T-cell (primary cell): ENCODE measurements around the gene GRIN2A. TPM values are rescaled to one million over a fixed set of nuclear protein-coding genes. Genes with fewer than 3 reads are reported as not detected.

Experiments
- ATAC-seq, 4 experiments: fragments of 200-7000 bp in 3 of 4; fragments of 150-1000 bp in 1 of 4; cut with Tn5 transposase; replicated peaks in 1 of 4; 1 replicate in 3 of 4; 2 replicates in 1 of 4; pipeline ENCODE4 v1.10.0; 2021; ENCODE audit warnings: moderate library complexity in 3 of 4, mild to moderate bottlenecking in 2 of 4, moderate number of reproducible peaks in 1 of 4
- CTCF ChIA-PET, 2 donors: fragments of 300-600 bp; sonication (Branson Sonifier 250); formaldehyde crosslinking; loops; one replicate each; lab custom pipeline; 2022; ENCODE audit warnings: antibody characterized with exemption in 2 of 2; lab: Charles Lee
- POLR2A ChIA-PET, 2 donors: fragments of 300-600 bp; sonication (Branson Sonifier 250); formaldehyde crosslinking; loops; one replicate each; lab custom pipeline; 2022; ENCODE audit warnings: antibody characterized with exemption in 2 of 2; lab: Charles Lee
- DNase-seq, 35 experiments: peaks; one replicate each; pipeline versions ENCODE4 v3.0.0 to v3.0.0-alpha.2; 2013 to 2023
- H3K27ac ChIP-seq: one replicate; pipeline ENCODE4 v1.5.1; 2013; ENCODE audit warnings: low read length
- H3K27me3 ChIP-seq, 2 experiments: replicated peaks in 1 of 2; 1 replicate in 1 of 2; 2 replicates in 1 of 2; pipeline versions ENCODE4 v1.6.1 to v1.7.0; 2013; ENCODE audit warnings: low read length in 1 of 2, mixed read lengths in 1 of 2; ENCODE audit not compliant: control insufficient read depth in 2 of 2, insufficient read depth in 2 of 2; ENCODE audit errors: extremely low read depth in 1 of 2
- H3K36me3 ChIP-seq, 2 donors: 1 replicate in 1 of 2; 2 replicates in 1 of 2; pipeline versions ENCODE4 v1.6.1 to v1.7.0; 2013; ENCODE audit warnings: low read length in 1 of 2; ENCODE audit not compliant: control insufficient read depth in 2 of 2, insufficient read depth in 1 of 2; ENCODE audit errors: extremely low read depth in 1 of 2
- H3K4me1 ChIP-seq, 2 experiments: 1 replicate in 1 of 2; 2 replicates in 1 of 2; pipeline versions ENCODE4 v1.6.1 to v1.7.0; 2013; ENCODE audit warnings: low read length in 2 of 2, mixed read lengths in 1 of 2; ENCODE audit not compliant: insufficient read depth in 2 of 2, control insufficient read depth in 1 of 2; ENCODE audit errors: extremely low read depth in 1 of 2
- H3K4me3 ChIP-seq, 2 donors: 1 replicate in 1 of 2; 2 replicates in 1 of 2; pipeline versions ENCODE4 v1.5.1 to v1.7.0; 2013; ENCODE audit warnings: mild to moderate bottlenecking in 2 of 2, low read length in 1 of 2, moderate library complexity in 1 of 2; ENCODE audit not compliant: control insufficient read depth in 1 of 2; ENCODE audit errors: extremely low read depth in 1 of 2
- H3K9me3 ChIP-seq: 2 replicates; pipeline ENCODE4 v1.7.0; 2013
- H3K27ac Mint-ChIP-seq, 2 donors: one replicate each; pipeline ENCODE4 v1.8.0; 2020 to 2021; ENCODE audit warnings: mild to moderate bottlenecking in 2 of 2, mixed read lengths in 2 of 2
- H3K27me3 Mint-ChIP-seq, 2 donors: one replicate each; pipeline ENCODE4 v1.8.0; 2021 to 2022; ENCODE audit warnings: mixed read lengths in 2 of 2
- H3K36me3 Mint-ChIP-seq: one replicate; pipeline ENCODE4 v1.8.0; 2021; ENCODE audit warnings: mixed read lengths
- H3K4me1 Mint-ChIP-seq, 3 donors: one replicate each; pipeline ENCODE4 v1.8.0; 2020 to 2022; ENCODE audit warnings: mixed read lengths in 3 of 3, mild to moderate bottlenecking in 1 of 3
- H3K4me3 Mint-ChIP-seq, 3 donors: one replicate each; pipeline ENCODE4 v1.8.0; 2020 to 2022; ENCODE audit warnings: mild to moderate bottlenecking in 3 of 3, mixed read lengths in 3 of 3, moderate library complexity in 3 of 3
- H3K9me3 Mint-ChIP-seq, 3 donors: one replicate each; pipeline ENCODE4 v1.8.0; 2020 to 2022; ENCODE audit warnings: mixed read lengths in 3 of 3
- WGBS: methylation state at CpG from one replicate; pipeline ENCODE4 v1.1.5; 2013; ENCODE audit warnings: missing lambda C conversion rate; ENCODE audit not compliant: insufficient coverage; 5-methylcytosine and 5-hydroxymethylcytosine counted together
- total RNA-seq, 35 experiments: library from RNA in 6 of 35; stranded (reverse) in 6 of 35; fragments of 120-200 nt in 1 of 35; gene quantifications; one replicate each; pipeline versions ENCODE4 v1.2.1 to v1.2.4 and lab custom pipeline; 2013 to 2026

Gene GRIN2A
- total RNA-seq, 5 donors from 2014 or later (not counting 1 experiment from before 2014, with no cell fraction given), result 0.03 TPM; not detected in 4

DNA sequence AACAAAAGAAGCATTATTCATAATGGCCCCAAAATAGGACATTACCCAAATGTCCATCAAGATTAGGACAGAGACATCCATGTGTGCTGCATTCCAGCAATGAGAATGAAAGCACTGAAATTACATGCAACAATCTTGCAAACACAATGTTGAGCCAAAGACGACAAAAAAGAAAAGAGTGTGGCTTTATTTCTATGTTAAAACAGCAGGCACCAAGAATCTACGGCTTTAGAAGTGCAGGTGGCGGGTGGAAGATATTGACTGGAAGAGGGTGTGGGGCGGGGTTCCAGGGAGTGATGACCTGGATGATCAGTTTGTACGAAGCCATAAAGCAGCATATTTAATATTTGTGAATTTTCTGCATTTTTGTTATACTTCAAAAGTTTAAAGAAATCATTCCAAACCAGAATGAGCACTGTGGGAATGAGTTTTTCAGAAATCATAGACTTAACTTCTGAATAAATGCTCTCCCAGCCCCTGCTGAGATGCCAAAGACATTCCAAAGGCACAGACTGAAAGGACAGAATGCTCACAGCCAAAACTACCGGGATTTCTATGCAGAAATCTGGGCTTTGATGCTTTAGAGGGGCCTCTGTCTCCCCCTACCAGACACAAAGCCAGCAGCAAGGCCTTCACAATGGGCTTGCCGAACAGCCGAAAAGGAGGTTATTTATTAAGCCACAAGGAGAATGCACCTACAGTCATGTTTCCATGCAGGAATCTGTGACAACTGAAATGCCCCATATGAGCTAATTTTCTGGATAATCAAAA lies 361.6 kb downstream of the GRIN2A start:
- Histone ChIP-seq H3K27ac (no peak overlapping the region), H3K4me1 (no peaks in the 10 kb centered on the region), H3K36me3 (no peaks in the 10 kb centered on the region), H3K4me3 (no peak overlapping the region), H3K9me3 (no peaks in the 10 kb centered on the region), H3K27me3 (no peaks in the 10 kb centered on the region)
- Mint-ChIP-seq H3K4me3 (no peak overlapping the region), H3K27ac (no peak overlapping the region), H3K36me3 (no peaks in the 10 kb centered on the region), H3K9me3 (peaks cover 0 to 7% (median 4%) of the 10 kb centered on the region in 3 donors), H3K27me3 (peaks cover 0 to 4% of the 10 kb centered on the region in 2 donors), H3K4me1 (no peaks in the 10 kb centered on the region)
- DNase-seq, result no peak
- 41% methylated on average over 5 of the region's 8 CpGs for WGBS
- no peak for ATAC-seq
- ChIA-PET CTCF (no interaction called here), POLR2A (no interaction called here)

DNA sequence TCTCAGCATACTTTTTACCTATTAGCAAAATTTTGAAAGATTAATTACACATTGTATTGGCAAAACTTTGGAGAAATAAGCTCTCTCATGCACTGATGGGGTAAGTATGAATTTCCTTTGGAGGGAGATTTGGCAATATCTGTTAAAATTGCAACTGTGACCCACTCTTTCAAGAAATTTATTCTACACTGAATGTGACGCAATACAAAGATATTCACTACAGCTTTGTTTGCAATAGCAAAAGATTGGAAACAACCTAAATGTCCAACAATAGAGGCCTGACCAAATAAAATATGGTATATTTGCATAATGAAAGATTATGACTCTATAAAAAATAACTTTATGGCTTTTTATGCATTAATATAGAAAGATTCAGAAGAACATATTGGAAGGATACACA lies 363.5 kb downstream of the GRIN2A start:
- Histone ChIP-seq H3K27me3 (no peaks in the 10 kb centered on the region), H3K4me3 (no peak overlapping the region), H3K4me1 (no peaks in the 10 kb centered on the region), H3K36me3 (no peaks in the 10 kb centered on the region), H3K9me3 (no peaks in the 10 kb centered on the region), H3K27ac (no peak overlapping the region)
- DNase-seq, result no peak
- H3K27me3 Mint-ChIP-seq, result peaks cover 0 to 3% of the 10 kb centered on the region in 2 donors
- no peak overlapping the region for H3K4me3 Mint-ChIP-seq
- peaks cover 4 to 7% (median 6%) of the 10 kb centered on the region in 3 donors for H3K9me3 Mint-ChIP-seq
- ATAC-seq, result no peak
- WGBS, result no CpG with 5 or more reads among the region's 1 CpG
- H3K27ac Mint-ChIP-seq, result no peak overlapping the region
- ChIA-PET CTCF (no interaction called here), POLR2A (no interaction called here)
- H3K4me1 Mint-ChIP-seq, result no peaks in the 10 kb centered on the region
- no peaks in the 10 kb centered on the region for H3K36me3 Mint-ChIP-seq

DNA sequence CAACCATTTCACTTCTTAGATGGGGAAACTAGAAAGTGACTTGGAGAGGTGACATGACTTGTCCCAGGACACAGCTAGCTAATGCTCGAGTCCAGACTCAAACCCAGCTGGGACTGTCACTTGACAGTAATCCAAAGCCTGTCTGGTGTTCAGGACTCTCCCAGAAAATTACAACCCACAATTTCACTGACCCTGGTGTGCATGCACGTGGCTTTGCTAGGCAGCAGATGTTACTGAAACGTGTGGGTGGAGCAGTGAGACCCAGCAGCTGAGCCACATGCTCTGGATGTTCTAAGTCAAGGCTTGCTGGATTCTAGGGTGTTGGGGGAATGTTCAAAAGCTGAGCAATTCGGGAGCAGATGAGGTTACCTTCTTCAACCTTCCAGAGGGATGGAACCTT lies 364.6 kb downstream of the GRIN2A start:
- WGBS, result 57% methylated on average over 1 of the region's 4 CpGs
- Mint-ChIP-seq H3K36me3 (no peaks in the 10 kb centered on the region), H3K27me3 (no peaks in the 10 kb centered on the region), H3K9me3 (peaks cover under 1 to 7% (median 6%) of the 10 kb centered on the region in 3 donors), H3K27ac (no peak overlapping the region), H3K4me1 (no peaks in the 10 kb centered on the region), H3K4me3 (no peak overlapping the region)
- H3K36me3 ChIP-seq, result no peaks in the 10 kb centered on the region
- ChIA-PET POLR2A (no interaction called here), CTCF (no interaction called here)
- no peak overlapping the region for H3K27ac ChIP-seq
- ATAC-seq, result no peak
- H3K9me3 ChIP-seq, result no peaks in the 10 kb centered on the region
- DNase-seq, result no peak
- no peak overlapping the region for H3K4me3 ChIP-seq
- H3K27me3 ChIP-seq, result no peaks in the 10 kb centered on the region
- no peaks in the 10 kb centered on the region for H3K4me1 ChIP-seq

DNA sequence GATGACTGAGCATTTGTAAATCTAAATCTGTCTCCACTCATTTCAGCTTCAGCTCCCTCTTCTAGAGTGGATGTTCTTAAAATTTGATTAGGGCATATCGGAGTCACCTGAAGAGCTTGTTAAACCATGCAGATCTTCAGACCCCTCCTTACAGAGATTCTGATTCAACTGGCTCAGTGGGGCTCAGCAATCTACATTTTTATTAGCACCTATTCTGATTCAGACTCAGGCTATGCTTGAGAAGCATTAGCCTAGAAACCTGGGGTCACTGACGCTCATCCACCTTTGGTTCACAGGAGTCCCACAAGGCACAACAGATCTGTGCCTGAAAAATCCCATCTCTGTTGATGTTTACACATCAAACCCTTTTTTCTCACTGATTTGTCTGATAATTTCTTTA lies 365.6 kb downstream of the GRIN2A start:
- no peak for DNase-seq
- Histone ChIP-seq H3K27ac (no peak overlapping the region), H3K27me3 (no peaks in the 10 kb centered on the region), H3K9me3 (no peaks in the 10 kb centered on the region), H3K36me3 (no peaks in the 10 kb centered on the region), H3K4me1 (no peaks in the 10 kb centered on the region), H3K4me3 (no peak overlapping the region)
- ChIA-PET CTCF (no interaction called here), POLR2A (no interaction called here)
- no peaks in the 10 kb centered on the region for H3K4me1 Mint-ChIP-seq
- H3K27me3 Mint-ChIP-seq, result no peaks in the 10 kb centered on the region
- ATAC-seq, result no peak
- peaks cover 0 to 7% (median 6%) of the 10 kb centered on the region in 3 donors for H3K9me3 Mint-ChIP-seq
- 54% methylated on average over 1 of the region's 2 CpGs for WGBS
- H3K27ac Mint-ChIP-seq, result no peak overlapping the region
- H3K36me3 Mint-ChIP-seq, result no peaks in the 10 kb centered on the region
- no peak overlapping the region for H3K4me3 Mint-ChIP-seq

DNA sequence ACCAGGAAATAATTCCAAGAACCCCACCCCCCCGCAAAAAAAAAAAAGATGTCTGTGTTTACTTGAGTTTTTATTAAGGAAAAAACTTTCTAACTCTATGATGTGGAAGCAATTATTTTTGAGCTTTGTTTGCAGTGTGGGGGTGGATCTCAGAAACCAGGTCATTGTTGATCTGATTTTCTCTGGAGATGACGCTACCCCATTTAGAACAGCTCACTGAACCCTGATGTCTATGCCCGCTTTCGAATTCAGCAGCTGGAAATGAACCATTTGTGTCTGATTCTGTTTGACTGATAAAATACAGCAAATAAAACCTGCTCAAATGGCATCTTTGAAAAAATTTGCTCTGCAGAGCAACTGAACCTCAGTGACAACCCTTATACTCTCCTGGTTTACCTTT lies 368.6 kb downstream of the GRIN2A start:
- POLR2A ChIA-PET, result no interaction called here
- Histone ChIP-seq H3K4me3 (no peak overlapping the region), H3K27me3 (no peaks in the 10 kb centered on the region), H3K9me3 (no peaks in the 10 kb centered on the region), H3K27ac (no peak overlapping the region), H3K4me1 (no peaks in the 10 kb centered on the region), H3K36me3 (no peaks in the 10 kb centered on the region)
- CTCF ChIA-PET, result no interaction called here
- Mint-ChIP-seq H3K27me3 (no peaks in the 10 kb centered on the region), H3K27ac (no peak overlapping the region), H3K36me3 (no peaks in the 10 kb centered on the region), H3K9me3 (peaks cover 0 to 10% (median 6%) of the 10 kb centered on the region in 3 donors), H3K4me3 (no peak overlapping the region), H3K4me1 (no peaks in the 10 kb centered on the region)
- WGBS, result no CpG with 5 or more reads among the region's 4 CpGs
- ATAC-seq, result no peak
- DNase-seq, result no peak

DNA sequence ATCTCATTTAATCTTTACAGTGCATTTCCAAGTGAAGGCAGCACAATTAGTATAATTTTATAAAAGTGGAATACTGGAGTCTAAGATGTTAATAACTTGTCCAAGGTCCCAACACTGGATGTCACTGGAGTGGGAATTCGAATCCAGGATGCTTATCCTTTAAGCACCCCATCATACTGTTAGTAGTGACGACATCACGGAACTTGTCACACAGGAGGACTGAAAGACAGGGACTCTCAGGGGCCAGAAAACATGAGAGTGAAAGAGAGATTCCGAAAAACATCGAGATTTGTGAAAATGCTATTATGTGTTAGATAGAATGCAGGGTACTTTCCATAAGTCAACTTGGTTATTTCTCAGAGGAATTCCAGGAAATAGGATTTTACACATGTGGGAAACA lies 374.0 kb downstream of the GRIN2A start:
- Mint-ChIP-seq H3K9me3 (peaks cover 4 to 12% (median 5%) of the 10 kb centered on the region in 3 donors), H3K27me3 (no peaks in the 10 kb centered on the region), H3K36me3 (no peaks in the 10 kb centered on the region), H3K27ac (no peak overlapping the region), H3K4me3 (no peak overlapping the region), H3K4me1 (no peaks in the 10 kb centered on the region)
- Histone ChIP-seq H3K4me1 (no peaks in the 10 kb centered on the region), H3K27me3 (no peaks in the 10 kb centered on the region), H3K27ac (no peak overlapping the region), H3K4me3 (no peak overlapping the region), H3K9me3 (no peaks in the 10 kb centered on the region), H3K36me3 (no peaks in the 10 kb centered on the region)
- WGBS, result 85% methylated on average over 4 of the region's 5 CpGs
- DNase-seq (no peak), ATAC-seq (no peak)
- POLR2A ChIA-PET, result no interaction called here
- CTCF ChIA-PET, result no interaction called here
